ENCODE measurements around the gene HRH2. TPM values are rescaled to one million over a fixed set of nuclear protein-coding genes. Genes with fewer than 3 reads are reported as not detected.

Gene HRH2
- polyA plus RNA-seq, 2 donors = 0.18 to 0.40 TPM

DNA sequence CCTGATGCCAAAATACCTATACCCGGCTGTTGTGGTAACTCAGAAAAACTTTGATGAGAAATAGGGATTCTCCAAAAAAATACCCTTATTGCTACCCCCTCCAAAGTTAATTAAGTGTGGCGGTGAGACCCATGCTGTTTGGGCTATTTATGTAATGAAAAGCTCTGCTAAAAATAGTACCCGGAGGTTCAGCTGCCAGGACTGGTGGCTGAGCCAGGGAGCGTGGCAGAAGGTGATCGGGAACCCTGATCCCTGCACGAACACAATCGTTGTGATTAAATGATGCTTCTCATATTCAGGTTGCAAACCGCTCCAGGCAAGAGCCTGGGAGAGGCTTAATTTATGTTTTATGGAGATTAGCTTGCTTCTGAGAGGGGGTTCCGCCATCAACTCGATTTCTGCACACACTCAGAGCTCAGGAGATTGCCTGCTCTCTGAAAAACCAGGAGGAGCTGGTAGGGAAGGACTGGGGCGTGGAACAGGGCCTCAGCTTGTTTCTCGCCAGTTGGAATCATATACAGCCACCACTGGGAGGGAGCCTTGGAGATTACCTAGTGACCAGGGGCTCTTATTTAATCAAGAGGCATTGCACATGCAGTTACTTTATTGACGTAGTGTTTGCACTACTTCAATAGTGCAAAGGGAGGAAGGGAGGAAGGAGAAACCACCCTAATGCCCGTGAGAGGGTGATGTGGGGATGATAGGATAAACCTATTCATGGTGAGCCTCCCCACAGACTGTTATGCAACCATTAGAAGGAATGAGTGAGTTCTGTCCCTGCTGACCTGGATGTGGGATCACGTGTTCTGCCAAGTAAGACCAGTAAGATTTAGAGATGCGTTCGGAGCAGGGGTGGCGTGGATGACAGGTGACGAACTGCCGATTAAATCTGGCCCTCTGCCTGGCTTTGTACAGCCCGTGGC, 23.4 kb downstream of the HRH2 start:
- Histone ChIP-seq H3K27me3 (ENCODE audit: control insufficient read depth in 1 of 2, insufficient read depth in 2 of 2, low read length in 2 of 2) (no peaks in the 10 kb centered on the region), H3K9me3 (ENCODE audit: control insufficient read depth in 2 of 2, insufficient read depth in 1 of 2, low read depth in 1 of 2, low read length in 1 of 2) (no peaks in the 10 kb centered on the region), H3K36me3 (ENCODE audit: control insufficient read depth in 2 of 2, insufficient read depth in 2 of 2, low read length in 1 of 2) (no peaks in the 10 kb centered on the region), H3K27ac (ENCODE audit: low read depth in 2 of 2, low read length in 1 of 2) (no peak overlapping the region), H3K4me3 (ENCODE audit: low read depth in 1 of 2, low read length in 2 of 2) (no peak overlapping the region), H3K4me1 (ENCODE audit: control insufficient read depth in 2 of 2, insufficient read depth in 2 of 2, low read length in 1 of 2) (peaks cover 0 to 3% of the 10 kb centered on the region in 2 donors)
- 56 to 62% methylated on average over 21 of the region's 21 CpGs for whole genome bisulfite sequencing, 2 donors

DNA sequence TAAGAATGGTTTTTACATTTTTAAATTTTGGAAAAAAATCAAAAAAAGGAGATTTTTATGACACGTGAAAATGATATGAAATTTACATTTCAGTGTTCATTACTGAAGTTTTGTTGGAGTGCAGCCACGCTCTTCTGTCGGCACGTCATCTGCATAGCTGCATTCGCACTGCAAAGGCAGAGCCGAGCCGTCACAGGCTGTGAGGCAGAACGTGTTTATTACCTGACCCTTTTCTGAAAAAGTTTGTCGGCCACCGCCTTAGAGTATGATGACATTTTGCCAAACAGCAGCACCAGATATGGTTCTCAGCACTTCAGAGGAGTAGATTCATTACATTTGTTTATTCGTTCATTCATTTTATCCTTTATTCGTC, 24.1 kb downstream of the HRH2 start:
- 54 to 68% methylated on average over 12 of the region's 12 CpGs for WGBS, 2 donors
- H3K27ac ChIP-seq (ENCODE audit: low read depth in 2 of 2, low read length in 1 of 2) = no peak overlapping the region

DNA sequence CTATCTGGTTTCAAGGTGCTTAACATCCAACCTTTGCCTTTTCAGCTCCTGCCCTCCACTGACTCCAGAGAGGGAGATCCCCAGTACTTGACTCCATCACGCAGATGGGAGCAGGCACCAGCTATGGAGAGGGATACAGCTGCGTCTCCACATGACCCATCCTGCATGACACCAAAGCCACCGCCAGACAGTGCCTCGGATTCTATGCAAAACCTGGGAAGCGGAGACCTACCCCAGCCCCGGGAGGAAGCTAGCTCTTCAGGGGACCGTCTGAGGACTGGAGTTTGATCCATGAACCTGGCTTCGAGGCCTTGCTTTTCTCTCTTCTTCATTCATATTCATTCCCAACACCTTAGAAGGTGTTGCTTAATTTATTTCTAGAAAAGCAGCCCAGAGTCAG, 24.8 kb downstream of the HRH2 start:
- H3K27ac ChIP-seq (ENCODE audit: low read depth in 2 of 2, low read length in 1 of 2) = no peak overlapping the region
- H3K4me1 ChIP-seq (ENCODE audit: control insufficient read depth in 2 of 2, insufficient read depth in 2 of 2, low read length in 1 of 2) = peaks cover 2 to 3% of the 10 kb centered on the region in 2 donors
- H3K36me3 ChIP-seq (ENCODE audit: control insufficient read depth in 2 of 2, insufficient read depth in 2 of 2, low read length in 1 of 2) = no peaks in the 10 kb centered on the region
- H3K4me3 ChIP-seq (ENCODE audit: low read depth in 1 of 2, low read length in 2 of 2) = no peak overlapping the region
- H3K9me3 ChIP-seq (ENCODE audit: control insufficient read depth in 2 of 2, insufficient read depth in 1 of 2, low read depth in 1 of 2, low read length in 1 of 2) = no peaks in the 10 kb centered on the region
- WGBS, 2 donors = 91% methylated on average over 8 of the region's 8 CpGs
- H3K27me3 ChIP-seq (ENCODE audit: control insufficient read depth in 1 of 2, insufficient read depth in 2 of 2, low read length in 2 of 2) = no peaks in the 10 kb centered on the region

More for the DNA sequence above, 24.1 kb downstream of the HRH2 start:
- Histone ChIP-seq H3K27me3 (ENCODE audit: control insufficient read depth in 1 of 2, insufficient read depth in 2 of 2, low read length in 2 of 2) (no peaks in the 10 kb centered on the region), H3K9me3 (ENCODE audit: control insufficient read depth in 2 of 2, insufficient read depth in 1 of 2, low read depth in 1 of 2, low read length in 1 of 2) (no peaks in the 10 kb centered on the region), H3K4me3 (ENCODE audit: low read depth in 1 of 2, low read length in 2 of 2) (no peak overlapping the region), H3K4me1 (ENCODE audit: control insufficient read depth in 2 of 2, insufficient read depth in 2 of 2, low read length in 1 of 2) (peaks cover 2 to 3% of the 10 kb centered on the region in 2 donors), H3K36me3 (ENCODE audit: control insufficient read depth in 2 of 2, insufficient read depth in 2 of 2, low read length in 1 of 2) (no peaks in the 10 kb centered on the region)

DNA sequence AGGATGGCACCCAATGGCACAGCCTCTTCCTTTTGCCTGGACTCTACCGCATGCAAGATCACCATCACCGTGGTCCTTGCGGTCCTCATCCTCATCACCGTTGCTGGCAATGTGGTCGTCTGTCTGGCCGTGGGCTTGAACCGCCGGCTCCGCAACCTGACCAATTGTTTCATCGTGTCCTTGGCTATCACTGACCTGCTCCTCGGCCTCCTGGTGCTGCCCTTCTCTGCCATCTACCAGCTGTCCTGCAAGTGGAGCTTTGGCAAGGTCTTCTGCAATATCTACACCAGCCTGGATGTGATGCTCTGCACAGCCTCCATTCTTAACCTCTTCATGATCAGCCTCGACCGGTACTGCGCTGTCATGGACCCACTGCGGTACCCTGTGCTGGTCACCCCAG, 25.4 kb downstream of the HRH2 start:
- WGBS, 2 donors = 94 to 97% methylated on average over 15 of the region's 15 CpGs
- peaks cover 2 to 3% of the 10 kb centered on the region in 2 donors for H3K4me1 ChIP-seq (ENCODE audit: control insufficient read depth in 2 of 2, insufficient read depth in 2 of 2, low read length in 1 of 2)
- no peak overlapping the region for H3K4me3 ChIP-seq (ENCODE audit: low read depth in 1 of 2, low read length in 2 of 2)
- no peaks in the 10 kb centered on the region for H3K36me3 ChIP-seq (ENCODE audit: control insufficient read depth in 2 of 2, insufficient read depth in 2 of 2, low read length in 1 of 2)
- no peaks in the 10 kb centered on the region for H3K9me3 ChIP-seq (ENCODE audit: control insufficient read depth in 2 of 2, insufficient read depth in 1 of 2, low read depth in 1 of 2, low read length in 1 of 2)
- H3K27me3 ChIP-seq (ENCODE audit: control insufficient read depth in 1 of 2, insufficient read depth in 2 of 2, low read length in 2 of 2) = no peaks in the 10 kb centered on the region
- no peak overlapping the region for H3K27ac ChIP-seq (ENCODE audit: low read depth in 2 of 2, low read length in 1 of 2)

DNA sequence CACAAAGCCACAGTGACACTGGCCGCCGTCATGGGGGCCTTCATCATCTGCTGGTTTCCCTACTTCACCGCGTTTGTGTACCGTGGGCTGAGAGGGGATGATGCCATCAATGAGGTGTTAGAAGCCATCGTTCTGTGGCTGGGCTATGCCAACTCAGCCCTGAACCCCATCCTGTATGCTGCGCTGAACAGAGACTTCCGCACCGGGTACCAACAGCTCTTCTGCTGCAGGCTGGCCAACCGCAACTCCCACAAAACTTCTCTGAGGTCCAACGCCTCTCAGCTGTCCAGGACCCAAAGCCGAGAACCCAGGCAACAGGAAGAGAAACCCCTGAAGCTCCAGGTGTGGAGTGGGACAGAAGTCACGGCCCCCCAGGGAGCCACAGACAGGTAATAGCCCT, 26.1 kb downstream of the HRH2 start:
- H3K9me3 ChIP-seq (ENCODE audit: control insufficient read depth in 2 of 2, insufficient read depth in 1 of 2, low read depth in 1 of 2, low read length in 1 of 2) = no peaks in the 10 kb centered on the region
- H3K36me3 ChIP-seq (ENCODE audit: control insufficient read depth in 2 of 2, insufficient read depth in 2 of 2, low read length in 1 of 2) = no peaks in the 10 kb centered on the region
- no peaks in the 10 kb centered on the region for H3K27me3 ChIP-seq (ENCODE audit: control insufficient read depth in 1 of 2, insufficient read depth in 2 of 2, low read length in 2 of 2)
- H3K4me1 ChIP-seq (ENCODE audit: control insufficient read depth in 2 of 2, insufficient read depth in 2 of 2, low read length in 1 of 2) = peaks cover 2 to 3% of the 10 kb centered on the region in 2 donors
- 93 to 95% methylated on average over 13 of the region's 13 CpGs for WGBS, 2 donors
- no peak overlapping the region for H3K27ac ChIP-seq (ENCODE audit: low read depth in 2 of 2, low read length in 1 of 2)
- H3K4me3 ChIP-seq (ENCODE audit: low read depth in 1 of 2, low read length in 2 of 2) = no peak overlapping the region

DNA sequence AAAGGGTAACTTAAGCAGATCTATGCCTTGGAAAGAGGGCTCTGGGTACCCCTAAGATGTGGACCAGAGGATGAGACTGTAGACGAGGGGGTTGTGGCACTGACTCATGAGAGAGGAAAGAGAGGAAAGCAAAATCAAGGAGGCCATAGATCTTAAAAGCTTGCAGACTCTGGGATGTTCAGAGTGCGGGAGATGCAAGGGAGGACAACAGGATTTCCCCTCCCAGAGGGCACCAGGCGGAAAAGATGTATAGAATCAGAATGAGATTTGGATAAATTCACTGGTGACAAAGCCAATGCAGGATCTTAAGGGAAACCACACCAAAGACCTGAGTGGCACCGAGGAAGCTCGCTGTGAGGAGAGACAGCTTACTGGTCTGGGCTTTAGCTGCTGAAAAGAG, 27.1 kb downstream of the HRH2 start:
- WGBS, 2 donors = 85 to 89% methylated on average over 5 of the region's 5 CpGs
- H3K4me1 ChIP-seq (ENCODE audit: control insufficient read depth in 2 of 2, insufficient read depth in 2 of 2, low read length in 1 of 2) = peaks cover 2 to 3% of the 10 kb centered on the region in 2 donors

DNA sequence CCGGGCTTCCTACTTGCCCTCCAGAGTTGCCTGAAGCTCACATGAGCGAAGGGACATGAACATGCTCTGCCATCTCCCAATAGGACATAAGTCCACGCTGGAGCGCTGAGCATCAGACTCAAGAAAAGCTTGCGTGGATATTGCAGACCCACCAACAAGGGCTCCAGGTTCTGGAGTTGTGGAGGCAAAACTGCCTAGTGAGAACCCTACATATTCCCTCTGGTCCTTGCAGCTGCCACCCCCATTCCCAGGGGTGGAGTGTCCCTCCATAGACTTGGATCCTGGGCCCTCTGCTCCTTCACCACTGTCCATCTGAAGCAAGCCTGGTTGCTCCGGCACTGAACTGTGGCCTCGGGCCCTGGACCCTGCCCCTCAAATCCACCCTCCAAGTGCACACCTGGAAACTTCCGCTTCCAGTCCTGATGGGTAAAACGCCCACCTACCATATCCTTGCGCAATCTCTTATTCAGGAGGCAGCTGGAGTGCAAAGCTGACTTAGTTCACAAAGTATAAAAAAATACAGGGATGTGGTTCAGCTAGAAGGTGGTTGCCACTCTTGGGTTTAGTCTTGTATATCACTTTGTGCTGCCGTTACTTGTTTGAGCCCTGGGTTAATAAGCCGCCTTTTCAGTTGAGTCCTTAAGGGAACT, 28.0 kb downstream of the HRH2 start:
- WGBS, 2 donors = 90 to 92% methylated on average over 12 of the region's 12 CpGs
- Histone ChIP-seq H3K9me3 (ENCODE audit: control insufficient read depth in 2 of 2, insufficient read depth in 1 of 2, low read depth in 1 of 2, low read length in 1 of 2) (no peaks in the 10 kb centered on the region), H3K27me3 (ENCODE audit: control insufficient read depth in 1 of 2, insufficient read depth in 2 of 2, low read length in 2 of 2) (no peaks in the 10 kb centered on the region), H3K27ac (ENCODE audit: low read depth in 2 of 2, low read length in 1 of 2) (no peak overlapping the region), H3K36me3 (ENCODE audit: control insufficient read depth in 2 of 2, insufficient read depth in 2 of 2, low read length in 1 of 2) (no peaks in the 10 kb centered on the region), H3K4me1 (ENCODE audit: control insufficient read depth in 2 of 2, insufficient read depth in 2 of 2, low read length in 1 of 2) (peaks cover 2 to 3% of the 10 kb centered on the region in 2 donors), H3K4me3 (ENCODE audit: low read depth in 1 of 2, low read length in 2 of 2) (no peak overlapping the region)

More for the DNA sequence above, 27.1 kb downstream of the HRH2 start:
- Histone ChIP-seq H3K9me3 (ENCODE audit: control insufficient read depth in 2 of 2, insufficient read depth in 1 of 2, low read depth in 1 of 2, low read length in 1 of 2) (no peaks in the 10 kb centered on the region), H3K36me3 (ENCODE audit: control insufficient read depth in 2 of 2, insufficient read depth in 2 of 2, low read length in 1 of 2) (no peaks in the 10 kb centered on the region), H3K27me3 (ENCODE audit: control insufficient read depth in 1 of 2, insufficient read depth in 2 of 2, low read length in 2 of 2) (no peaks in the 10 kb centered on the region), H3K4me3 (ENCODE audit: low read depth in 1 of 2, low read length in 2 of 2) (no peak overlapping the region), H3K27ac (ENCODE audit: low read depth in 2 of 2, low read length in 1 of 2) (no peak overlapping the region)

DNA sequence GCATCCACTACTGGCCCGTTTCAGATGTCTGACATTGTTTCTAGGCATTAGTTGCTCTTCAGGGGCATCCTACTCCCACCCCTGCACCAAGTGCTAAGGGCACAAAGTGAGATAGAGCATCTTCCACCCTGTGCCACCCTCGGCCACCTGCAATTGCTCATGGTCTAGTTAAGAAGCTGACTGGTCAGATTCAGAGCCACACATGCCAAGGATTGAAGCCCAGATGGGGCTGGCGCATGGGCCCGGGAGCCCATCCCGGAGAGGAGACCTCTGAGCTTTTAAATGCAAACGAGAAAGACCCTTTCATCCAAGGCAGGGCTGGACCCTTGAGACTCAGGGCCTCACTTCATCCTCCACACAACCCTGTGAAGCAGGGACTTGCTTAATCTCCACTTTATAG, 28.5 kb downstream of the HRH2 start:
- Histone ChIP-seq H3K9me3 (ENCODE audit: control insufficient read depth in 2 of 2, insufficient read depth in 1 of 2, low read depth in 1 of 2, low read length in 1 of 2) (no peaks in the 10 kb centered on the region), H3K36me3 (ENCODE audit: control insufficient read depth in 2 of 2, insufficient read depth in 2 of 2, low read length in 1 of 2) (no peaks in the 10 kb centered on the region), H3K27ac (ENCODE audit: low read depth in 2 of 2, low read length in 1 of 2) (no peak overlapping the region), H3K4me1 (ENCODE audit: control insufficient read depth in 2 of 2, insufficient read depth in 2 of 2, low read length in 1 of 2) (peaks cover 2 to 3% of the 10 kb centered on the region in 2 donors), H3K4me3 (ENCODE audit: low read depth in 1 of 2, low read length in 2 of 2) (no peak overlapping the region), H3K27me3 (ENCODE audit: control insufficient read depth in 1 of 2, insufficient read depth in 2 of 2, low read length in 2 of 2) (no peaks in the 10 kb centered on the region)
- WGBS, 2 donors = 85 to 91% methylated on average over 6 of the region's 6 CpGs

DNA sequence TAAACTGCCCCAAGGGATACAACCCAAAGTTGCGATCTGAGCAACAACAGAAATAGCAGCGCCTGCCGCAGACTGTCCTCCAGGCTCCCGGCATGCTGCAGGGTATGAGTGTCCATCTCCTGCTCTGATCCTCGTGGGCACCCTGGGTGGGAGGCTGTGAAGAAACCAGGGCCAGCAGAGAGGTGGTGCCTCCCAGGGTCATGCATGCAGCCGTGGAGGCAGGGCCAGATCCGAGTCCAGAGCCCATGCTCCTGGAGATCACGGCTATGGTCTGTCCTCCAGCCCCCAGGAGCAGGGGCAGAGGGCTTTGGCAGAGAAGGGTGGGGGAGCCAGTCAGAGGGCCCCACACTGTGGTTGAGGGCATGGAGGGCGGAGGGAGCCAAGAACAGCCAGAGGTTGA, 29.0 kb downstream of the HRH2 start:
- Histone ChIP-seq H3K9me3 (ENCODE audit: control insufficient read depth in 2 of 2, insufficient read depth in 1 of 2, low read depth in 1 of 2, low read length in 1 of 2) (no peaks in the 10 kb centered on the region), H3K4me3 (ENCODE audit: low read depth in 1 of 2, low read length in 2 of 2) (no peak overlapping the region), H3K27ac (ENCODE audit: low read depth in 2 of 2, low read length in 1 of 2) (no peak overlapping the region), H3K36me3 (ENCODE audit: control insufficient read depth in 2 of 2, insufficient read depth in 2 of 2, low read length in 1 of 2) (no peaks in the 10 kb centered on the region), H3K4me1 (ENCODE audit: control insufficient read depth in 2 of 2, insufficient read depth in 2 of 2, low read length in 1 of 2) (peaks cover 2 to 3% of the 10 kb centered on the region in 2 donors), H3K27me3 (ENCODE audit: control insufficient read depth in 1 of 2, insufficient read depth in 2 of 2, low read length in 2 of 2) (no peaks in the 10 kb centered on the region)
- 80 to 83% methylated on average over 9 of the region's 9 CpGs for WGBS, 2 donors
